Measurements from ENCODE around the gene MLLT11.
A peak's percentile ranks its signal among the peaks of the same experiment; 100 is the strongest.
"Not testable (repeated sequence)": the region's sequence is repeated elsewhere in the genome, so short reads cannot be mapped to it uniquely, and the experiment has no call there.

MLLT11 gene

GRCh38 chr1:151056149-151056548, 4.0 kb upstream of the MLLT11 start:
- DNase-seq (ENCODE audit: low read depth) = no peak

GRCh38 chr1:151058692-151059091, 1.5 kb upstream of the MLLT11 start:
- no peak for DNase-seq (ENCODE audit: low read depth)

- DNase-seq (ENCODE audit: low read depth) = peak; percentile 76
These were observed 839 bp upstream of the MLLT11 start, which contains the start of gene CDC42SE1 for GRCh38 chr1:151059109-151060006. TSS of gene CDC42SE1 (minus strand) at chr1:151059622. CDS start at chr1:151055730, 3,892 bp downstream.

- DNase-seq (ENCODE audit: low read depth) = no peak
These were observed 642 bp downstream of the MLLT11 start for GRCh38 chr1:151060657-151061421.

GRCh38 chr1:151061704-151062103, 1.5 kb downstream of the MLLT11 start:
- DNase-seq (ENCODE audit: low read depth) = no peak

GRCh38 chr1:151062741-151063371, 2.7 kb downstream of the MLLT11 start:
- no peak for DNase-seq (ENCODE audit: low read depth)

GRCh38 chr1:151065089-151065645, 5.0 kb downstream of the MLLT11 start:
- no peak for DNase-seq (ENCODE audit: low read depth)

GRCh38 chr1:151067185-151067584, 7.0 kb downstream of the MLLT11 start:
- no peak for DNase-seq (ENCODE audit: low read depth)

GRCh38 chr1:151069103-151069486, 8.9 kb downstream of the MLLT11 start:
- no peak for DNase-seq (ENCODE audit: low read depth)

GRCh38 chr1:151070474-151071276, 10.5 kb downstream of the MLLT11 start, which contains the start of gene GABPB2:
TSS of gene GABPB2 (plus strand) at chr1:151070761. CDS start at chr1:151088190, 17,429 bp downstream.
- DNase-seq (ENCODE audit: low read depth) = peak; percentile 81

GRCh38 chr1:151072224-151072623, 12.0 kb downstream of the MLLT11 start:
- no peak for DNase-seq (ENCODE audit: low read depth)

- DNase-seq (ENCODE audit: low read depth) = no peak
These were observed 25.9 kb downstream of the MLLT11 start for GRCh38 chr1:151085953-151086559.

GRCh38 chr1:151097426-151097825, 37.2 kb downstream of the MLLT11 start:
- DNase-seq (ENCODE audit: low read depth) = not testable (repeated sequence)

- no peak for DNase-seq (ENCODE audit: low read depth)
These were observed 37.9 kb downstream of the MLLT11 start for GRCh38 chr1:151098126-151098525.

- no peak for DNase-seq (ENCODE audit: low read depth)
These were observed 44.4 kb downstream of the MLLT11 start for GRCh38 chr1:151104630-151105029.

GRCh38 chr1:151106894-151107293, 46.7 kb downstream of the MLLT11 start:
- no peak for DNase-seq (ENCODE audit: low read depth)

- DNase-seq (ENCODE audit: low read depth) = no peak
These were observed 48.1 kb downstream of the MLLT11 start for GRCh38 chr1:151108331-151108730.

- no peak for DNase-seq (ENCODE audit: low read depth)
These were observed 53.7 kb downstream of the MLLT11 start for GRCh38 chr1:151113877-151114276.
